OCI-LY1 (cell line): ENCODE data around the gene PRKCB.

Source experiments
- H2AFZ ChIP-seq: fragments of 200-600 bp; sonication (generic), shearing (Covaris generic); 2 replicates; pipeline ENCODE4 v1.6.0; 2014; ENCODE audit warnings: antibody characterized with exemption, mild to moderate bottlenecking, low read length
- H3F3A ChIP-seq: fragments of 200-600 bp; sonication (generic), shearing (Covaris generic); 2 replicates; pipeline ENCODE4 v1.6.0; 2014; ENCODE audit warnings: mild to moderate bottlenecking, antibody characterized with exemption, low read length, moderate library complexity; ENCODE audit not compliant: insufficient read depth
- H3K27ac ChIP-seq: fragments of 200-600 bp; sonication (generic); 2 replicates; pipeline ENCODE4 v1.5.1; 2014; ENCODE audit warnings: low read length, mixed run types, mild to moderate bottlenecking, low read depth; ENCODE audit not compliant: poor library complexity, severe bottlenecking
- H3K27me3 ChIP-seq: fragments of 200-600 bp; sonication (generic); 2 replicates; pipeline ENCODE4 v1.6.0; 2014; ENCODE audit warnings: antibody characterized with exemption, mild to moderate bottlenecking, low read length, moderate library complexity; ENCODE audit not compliant: insufficient read depth
- H3K36me3 ChIP-seq: fragments of 200-600 bp; sonication (generic); 2 replicates; pipeline ENCODE4 v1.6.1; 2014; ENCODE audit warnings: mild to moderate bottlenecking, antibody characterized with exemption, low read length, moderate library complexity, mixed read lengths; ENCODE audit not compliant: insufficient read depth
- H3K4me1 ChIP-seq: fragments of 200-600 bp; sonication (generic); 2 replicates; pipeline ENCODE4 v1.5.1; 2014; ENCODE audit warnings: mild to moderate bottlenecking, low read length, moderate library complexity; ENCODE audit not compliant: insufficient read depth, severe bottlenecking
- H3K4me2 ChIP-seq: fragments of 200-600 bp; sonication (generic), shearing (Covaris generic); 2 replicates; pipeline ENCODE4 v1.6.1; 2014; ENCODE audit warnings: low read length
- H3K4me3 ChIP-seq: fragments of 200-600 bp; sonication (generic); 2 replicates; pipeline ENCODE4 v1.5.1; 2014; ENCODE audit warnings: low read length, low read depth, mild to moderate bottlenecking, mixed read lengths; ENCODE audit not compliant: poor library complexity, severe bottlenecking
- H3K79me2 ChIP-seq: fragments of 200-600 bp; shearing (Covaris generic); 2 replicates; pipeline ENCODE4 v1.6.1; 2016; ENCODE audit warnings: mixed run types, low read length, mixed read lengths; ENCODE audit not compliant: insufficient read depth
- H3K9ac ChIP-seq: fragments of 200-600 bp; sonication (generic), shearing (Covaris generic); 2 replicates; pipeline ENCODE4 v1.6.1; 2014; ENCODE audit warnings: mild to moderate bottlenecking, low read length, mixed read lengths
- H3K9me2 ChIP-seq: fragments of 200-600 bp; sonication (generic), shearing (Covaris generic); 2 replicates; pipeline ENCODE4 v1.6.1; 2014; ENCODE audit warnings: low read depth, mild to moderate bottlenecking, low read length, mixed read lengths
- H3K9me3 ChIP-seq: fragments of 200-600 bp; shearing (Covaris generic); 2 replicates; pipeline ENCODE4 v1.6.1; 2014; ENCODE audit warnings: low read length, mixed read lengths
- H4K20me1 ChIP-seq: fragments of 200-600 bp; sonication (generic), shearing (Covaris generic); 2 replicates; pipeline ENCODE4 v1.6.0; 2016; ENCODE audit warnings: mild to moderate bottlenecking, low read length; ENCODE audit not compliant: insufficient read depth
- CTCF ChIP-seq: fragments of 200-600 bp; sonication (generic), shearing (Covaris generic); IDR thresholded peaks from 2 replicates; pipeline ENCODE4 v1.5.1; 2017; ENCODE audit warnings: mild to moderate bottlenecking, antibody characterized with exemption, low read length, moderate library complexity, mixed read lengths
- EZH2 ChIP-seq: fragments of 200-600 bp; sonication (generic), shearing (Covaris generic); IDR thresholded peaks from 2 replicates; pipeline ENCODE4 v1.8.0; 2017; ENCODE audit warnings: borderline replicate concordance, mixed run types, mild to moderate bottlenecking, antibody characterized with exemption, low read length, moderate library complexity, mixed read lengths

Gene PRKCB

GRCh38 chr16:23852794-23853562 is 17.2 kb downstream of the PRKCB start:
- no peak overlapping the region for H3K27ac ChIP-seq
- no peaks in the 10 kb centered on the region for H3K9me2 ChIP-seq
- peaks cover 10% of the 10 kb centered on the region for H3K9me3 ChIP-seq
- H3K79me2 ChIP-seq: no peaks in the 10 kb centered on the region
- no peak overlapping the region for H2AFZ ChIP-seq
- H3K27me3 ChIP-seq: no peaks in the 10 kb centered on the region; the same call in 1 of the 2 replicates
- no peaks in the 10 kb centered on the region for H3K4me1 ChIP-seq
- H4K20me1 ChIP-seq: no peaks in the 10 kb centered on the region
- H3K36me3 ChIP-seq: no peaks in the 10 kb centered on the region; the same call in 1 of the 2 replicates
- H3K4me2 ChIP-seq: no peak overlapping the region
- no peak overlapping the region for H3K4me3 ChIP-seq
- H3K9ac ChIP-seq: no peak overlapping the region
- TF ChIP-seq CTCF (no peak), EZH2 (no peak)
- no peaks in the 10 kb centered on the region for H3F3A ChIP-seq

GRCh38 chr16:23855010-23855409 is 19.2 kb downstream of the PRKCB start:
- H4K20me1 ChIP-seq: no peaks in the 10 kb centered on the region
- no peaks in the 10 kb centered on the region; the same call in 1 of the 2 replicates for H3K27me3 ChIP-seq
- H3K27ac ChIP-seq: no peak overlapping the region
- H3K4me2 ChIP-seq: no peak overlapping the region
- no peaks in the 10 kb centered on the region for H3K79me2 ChIP-seq
- no peak overlapping the region for H2AFZ ChIP-seq
- H3K9ac ChIP-seq: no peak overlapping the region
- peaks cover 10% of the 10 kb centered on the region for H3K9me3 ChIP-seq
- H3K4me3 ChIP-seq: no peak overlapping the region
- no peak for TF ChIP-seq CTCF
- TF ChIP-seq EZH2: no peak
- H3K36me3 ChIP-seq: no peaks in the 10 kb centered on the region; the same call in 1 of the 2 replicates
- peaks cover 9% of the 10 kb centered on the region for H3K4me1 ChIP-seq
- no peaks in the 10 kb centered on the region for H3F3A ChIP-seq
- H3K9me2 ChIP-seq: no peaks in the 10 kb centered on the region

GRCh38 chr16:23856251-23856709 is 20.5 kb downstream of the PRKCB start:
- Histone ChIP-seq H3K4me1 (peaks cover 19% of the 10 kb centered on the region), H3K9me3 (peaks cover 7% of the 10 kb centered on the region), H3K79me2 (no peaks in the 10 kb centered on the region), H3K4me2 (no peak overlapping the region), H2AFZ (no peak overlapping the region), H3K27ac (no peak overlapping the region), H3K27me3 (no peaks in the 10 kb centered on the region; the same call in 1 of the 2 replicates), H3K9me2 (no peaks in the 10 kb centered on the region), H3F3A (no peaks in the 10 kb centered on the region), H3K4me3 (no peak overlapping the region), H3K9ac (no peak overlapping the region), H4K20me1 (no peaks in the 10 kb centered on the region), H3K36me3 (no peaks in the 10 kb centered on the region; the same call in 1 of the 2 replicates)
- no peak for TF ChIP-seq CTCF
- TF ChIP-seq EZH2: no peak
